ENCODE data around the gene NUBP1.
A peak's percentile ranks its signal among the peaks of the same experiment; 100 is the strongest.
"Not testable (repeated sequence)": the region's sequence is repeated elsewhere in the genome, so short reads cannot be mapped to it uniquely, and the experiment has no call there.

Gene NUBP1

DNA sequence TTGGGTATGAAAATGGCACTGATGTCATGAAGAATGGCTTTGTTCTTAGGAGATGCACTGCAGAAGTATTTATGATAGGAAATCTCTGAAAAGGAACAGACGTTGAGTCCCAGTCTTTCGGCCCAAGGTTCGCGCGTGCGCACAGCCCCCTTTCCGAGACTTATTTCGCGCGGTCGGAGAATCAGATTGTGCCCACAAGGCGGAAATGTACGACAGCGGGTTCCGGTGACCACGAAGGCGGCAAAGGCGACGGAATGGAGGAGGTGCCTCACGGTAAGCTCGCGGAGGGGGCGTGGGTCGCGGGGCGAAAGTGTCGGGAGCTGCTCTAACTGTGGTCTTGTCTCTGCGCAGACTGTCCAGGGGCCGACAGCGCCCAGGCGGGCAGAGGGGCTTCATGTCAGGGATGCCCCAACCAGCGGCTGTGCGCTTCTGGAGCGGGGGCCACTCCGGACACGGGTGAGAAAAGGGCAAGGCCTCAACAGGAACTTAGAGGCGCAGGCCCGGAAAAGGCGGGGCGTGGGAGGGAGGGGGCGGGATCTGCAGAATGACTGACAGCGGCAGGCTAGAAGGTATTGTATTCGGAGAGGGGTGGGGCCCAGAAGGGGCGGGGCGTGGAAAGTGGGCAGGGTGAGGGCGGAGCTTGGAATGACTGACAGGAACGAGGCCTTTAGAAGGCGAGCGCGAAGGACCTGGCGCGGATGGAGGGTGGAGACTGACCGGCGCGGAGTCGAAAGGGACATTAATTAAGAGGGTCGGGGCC lies at the start of gene NUBP1:
NUBP1 (plus strand) TSS at position 233 of the 760 bp plus-strand sequence; CDS start at position 255, 22 bp downstream.
- peak; percentile 95 to 99 for DNase-seq (ENCODE audit: extremely low read depth in 1 of 2, low read depth in 1 of 2)

DNA sequence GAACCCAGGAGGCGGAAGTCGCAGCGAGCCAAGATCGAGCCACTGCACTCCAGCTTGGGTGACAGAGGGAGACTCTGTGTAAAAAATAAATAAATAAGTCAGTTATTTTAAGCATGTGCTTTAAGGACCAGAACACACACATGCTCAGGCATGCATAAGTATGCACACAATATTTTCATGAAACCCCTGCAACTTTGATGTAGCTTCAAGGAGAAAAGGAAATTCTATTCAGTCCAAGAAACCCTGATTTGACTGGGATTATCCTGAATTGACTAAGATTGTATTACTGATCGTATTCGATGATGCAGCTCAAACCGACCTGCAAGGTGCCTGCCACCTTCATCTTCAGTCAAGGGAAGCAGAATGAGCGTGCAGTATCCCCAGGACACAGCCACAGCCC lies 49.8 kb upstream of the NUBP1 start:
- no peak for DNase-seq (ENCODE audit: extremely low read depth in 1 of 2, low read depth in 1 of 2)

DNA sequence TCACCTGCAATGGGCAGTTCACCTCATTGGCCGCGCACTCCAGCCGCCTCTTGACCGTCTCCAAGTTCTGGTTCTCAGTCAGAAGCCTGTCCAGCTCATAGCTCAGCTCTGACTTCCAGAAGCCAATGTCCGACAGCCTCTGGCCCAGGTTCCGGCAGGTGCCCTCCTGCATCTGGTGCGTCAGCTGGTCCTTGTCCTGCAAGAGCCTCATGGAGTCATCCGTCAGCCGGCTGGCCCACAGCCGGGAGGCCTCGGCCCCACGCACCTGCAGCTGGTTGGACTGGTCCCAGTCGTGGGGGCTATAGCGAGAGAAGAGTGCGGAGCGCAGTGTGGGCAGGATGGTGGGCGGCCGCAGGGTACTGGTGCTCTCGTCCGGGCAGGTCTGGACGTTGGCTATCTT lies 49.3 kb upstream of the NUBP1 start:
- DNase-seq (ENCODE audit: extremely low read depth in 1 of 2, low read depth in 1 of 2): no peak

DNA sequence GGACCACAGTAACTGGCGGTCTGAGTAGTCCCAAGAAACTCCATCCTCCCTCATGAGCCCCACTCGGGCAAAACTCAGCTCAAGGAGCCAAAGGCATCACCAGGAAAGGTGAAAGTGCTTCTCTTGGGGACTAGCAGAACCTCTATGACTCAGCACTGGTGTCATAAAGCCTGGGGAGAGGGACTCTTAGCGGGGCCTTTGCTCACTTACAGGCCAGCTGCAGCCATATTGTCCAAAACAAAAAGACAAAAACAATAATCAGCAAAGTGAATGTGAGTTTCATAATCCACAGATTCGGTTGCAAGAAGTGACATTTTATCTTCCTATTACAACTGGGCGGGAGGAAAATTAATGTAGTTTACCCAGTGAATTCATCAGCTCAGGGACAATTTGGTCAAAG lies 48.8 kb upstream of the NUBP1 start, which contains the start of gene TEKT5:
TEKT5 (minus strand) TSS at position 101 of the 400 bp plus-strand sequence; CDS start at position 44, 57 bp downstream.
- DNase-seq (ENCODE audit: extremely low read depth in 1 of 2, low read depth in 1 of 2): no peak

DNA sequence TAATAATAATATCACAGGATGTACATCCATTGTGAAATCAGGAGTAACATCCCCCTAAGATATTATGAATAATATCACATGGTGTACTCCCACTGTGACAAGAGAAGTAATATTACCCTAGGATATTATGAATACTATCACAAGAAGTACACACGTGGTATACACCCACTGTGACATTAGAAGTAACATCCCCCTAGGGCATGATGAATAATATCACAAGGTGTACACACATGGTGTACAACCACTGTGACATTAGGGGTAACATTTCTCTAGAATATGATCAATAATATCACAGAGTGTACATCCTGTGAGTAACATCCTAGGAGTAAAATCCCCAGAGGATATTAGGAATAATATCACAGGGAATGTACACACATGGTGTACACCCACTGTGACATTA lies 43.9 kb upstream of the NUBP1 start:
- no peak for DNase-seq (ENCODE audit: extremely low read depth in 1 of 2, low read depth in 1 of 2)

DNA sequence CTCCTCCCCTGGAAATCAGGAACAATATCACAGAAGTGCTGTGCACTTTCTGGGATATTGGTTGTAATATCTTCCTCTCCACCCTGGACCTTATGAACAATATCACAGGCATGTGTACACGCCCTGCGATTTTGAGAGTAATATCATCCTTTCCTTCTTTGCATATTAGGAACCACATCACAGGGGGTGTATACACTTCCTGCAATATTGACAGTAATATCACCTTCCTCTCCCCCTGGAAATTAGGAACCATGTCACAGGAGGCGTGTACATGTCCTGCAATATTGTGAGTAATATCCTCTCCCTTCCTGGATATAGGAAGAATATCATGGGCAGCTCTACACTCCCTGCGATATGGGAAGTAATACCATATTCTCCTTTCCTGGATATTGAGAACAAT lies 34.7 kb upstream of the NUBP1 start:
- no peak for DNase-seq (ENCODE audit: extremely low read depth in 1 of 2, low read depth in 1 of 2)

DNA sequence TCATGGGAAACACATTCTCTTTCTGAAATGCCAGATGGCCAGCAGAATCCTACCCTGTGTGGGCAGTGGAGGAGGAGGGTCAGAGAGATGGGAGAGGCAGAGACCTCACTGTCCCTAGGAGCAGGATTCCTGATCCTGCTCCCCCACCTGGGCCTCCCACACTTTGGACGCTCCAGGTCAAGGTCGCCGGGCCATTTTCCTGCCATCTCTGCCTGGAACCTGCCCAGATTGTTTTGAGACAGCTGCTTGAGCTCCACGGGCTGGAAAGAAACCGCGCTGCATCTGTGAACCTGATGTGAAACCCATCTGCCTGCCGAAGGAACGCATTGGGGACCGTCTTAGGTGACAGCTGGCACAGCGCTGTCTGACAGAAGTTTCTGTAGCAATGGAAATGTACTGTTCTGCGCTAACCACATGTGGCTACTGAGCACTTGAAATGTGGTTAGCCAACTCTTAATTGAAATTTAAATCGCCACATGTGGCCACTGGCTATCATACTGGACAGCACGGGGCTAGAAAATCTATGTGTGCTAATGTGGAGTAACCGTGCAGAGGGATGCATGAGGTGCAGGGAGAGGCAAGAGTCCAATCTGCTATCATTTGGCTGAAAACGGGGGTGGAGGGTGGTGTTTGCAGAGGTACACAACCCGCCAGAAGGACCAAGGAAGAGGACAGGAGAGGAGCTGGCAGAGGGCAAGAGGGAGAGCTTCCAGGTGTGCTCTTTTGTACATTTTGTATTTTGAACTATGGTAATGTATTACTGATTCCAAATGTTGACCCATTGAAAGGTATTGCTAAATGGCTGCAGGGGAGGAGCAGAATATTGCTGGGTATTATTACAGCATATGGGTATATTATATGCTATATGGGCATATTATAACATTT lies 15.4 kb upstream of the NUBP1 start:
- DNase-seq (ENCODE audit: extremely low read depth in 1 of 2, low read depth in 1 of 2): no peak

DNA sequence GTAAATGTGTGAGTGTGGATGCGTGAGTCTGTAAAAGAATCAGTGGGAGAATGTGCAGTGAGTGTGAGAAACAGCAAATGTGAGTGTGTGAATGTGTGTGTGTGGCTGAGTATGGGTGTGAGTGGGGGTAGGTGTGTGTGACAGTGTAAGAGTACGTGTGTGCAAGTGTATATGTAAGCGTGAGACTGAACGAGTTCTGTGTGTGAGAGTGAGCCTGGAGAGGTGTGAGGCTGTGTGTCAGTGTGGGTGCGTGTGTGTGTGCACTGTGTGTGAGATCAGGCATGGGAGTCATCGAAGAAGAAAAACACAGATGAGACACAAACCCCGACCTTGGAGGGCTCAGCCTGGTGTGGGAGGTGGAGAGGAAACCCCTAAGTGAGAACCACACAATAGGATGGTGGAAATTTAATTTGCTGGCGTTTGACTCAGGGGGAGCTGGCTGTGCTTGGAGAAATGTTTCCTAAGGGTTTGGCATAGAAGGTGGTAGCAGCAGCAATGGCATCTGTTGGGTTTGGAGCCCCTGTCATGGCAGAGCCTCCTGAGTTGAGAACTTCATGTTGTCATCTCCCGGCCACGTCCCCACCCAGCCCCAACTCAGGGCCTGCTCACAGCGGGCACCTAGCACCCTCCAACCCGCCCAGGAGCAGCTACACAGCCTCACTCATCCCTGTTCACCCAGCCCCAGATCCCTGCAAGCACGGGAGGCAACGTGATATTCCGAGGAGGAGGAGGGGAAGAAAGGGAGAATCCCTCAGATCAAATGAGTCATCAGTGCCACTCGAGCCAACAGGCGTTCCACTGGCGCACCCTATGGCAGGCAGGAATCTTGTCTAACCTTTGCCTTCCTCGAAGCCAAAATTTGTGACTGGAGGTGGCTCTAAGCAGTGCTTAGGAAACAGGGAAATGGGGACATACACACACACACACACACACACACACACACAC lies 14.3 kb upstream of the NUBP1 start:
- DNase-seq (ENCODE audit: extremely low read depth in 1 of 2, low read depth in 1 of 2): no peak

DNA sequence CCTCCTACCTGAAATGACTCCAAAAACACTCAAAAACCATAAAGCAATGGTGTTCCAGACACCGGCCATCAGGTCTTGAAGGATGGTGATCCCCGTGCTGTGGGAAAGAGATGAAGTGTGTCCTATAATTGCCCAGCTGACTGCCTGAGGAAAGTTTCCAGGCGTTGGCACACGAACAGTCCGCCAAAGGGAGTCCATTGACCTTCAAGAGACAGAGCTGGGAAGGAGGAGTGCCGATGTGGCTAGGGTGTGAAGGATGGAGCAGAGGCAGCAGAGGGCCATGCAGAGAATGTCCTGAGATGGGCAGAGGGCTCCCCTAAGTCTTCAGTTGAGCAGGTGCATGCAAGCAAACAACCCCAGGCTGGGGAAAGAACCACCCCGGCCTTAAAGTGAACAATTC lies 11.9 kb upstream of the NUBP1 start:
- DNase-seq (ENCODE audit: extremely low read depth in 1 of 2, low read depth in 1 of 2): no peak

DNA sequence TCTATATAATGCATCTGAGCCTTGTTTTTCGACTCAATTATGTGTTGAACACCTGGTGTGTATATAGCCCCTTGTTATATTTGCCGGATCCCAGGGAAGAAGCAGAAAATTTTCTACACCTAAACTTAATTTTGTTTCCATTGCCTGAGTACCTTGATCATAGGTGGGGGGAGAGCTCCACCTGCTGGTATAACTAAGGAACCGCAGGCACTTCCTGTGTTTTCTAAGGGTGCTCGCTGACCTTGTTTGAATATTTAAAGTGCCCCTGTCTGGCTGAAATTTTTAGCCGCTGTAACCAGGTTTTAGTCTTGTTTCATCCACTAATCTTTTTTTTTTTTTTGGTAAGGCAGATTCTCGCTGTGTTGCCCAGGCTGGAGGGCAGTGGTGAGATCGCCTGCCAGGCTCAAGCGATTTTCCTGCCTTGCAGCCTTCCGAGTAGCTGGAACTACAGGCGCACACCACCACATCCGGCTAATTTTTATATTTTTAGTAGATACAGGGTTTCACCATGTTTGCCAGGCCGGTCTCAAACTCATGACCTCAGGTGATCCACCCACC lies 6.5 kb upstream of the NUBP1 start:
- DNase-seq (ENCODE audit: extremely low read depth in 1 of 2, low read depth in 1 of 2): peak; percentile 32 to 40

DNA sequence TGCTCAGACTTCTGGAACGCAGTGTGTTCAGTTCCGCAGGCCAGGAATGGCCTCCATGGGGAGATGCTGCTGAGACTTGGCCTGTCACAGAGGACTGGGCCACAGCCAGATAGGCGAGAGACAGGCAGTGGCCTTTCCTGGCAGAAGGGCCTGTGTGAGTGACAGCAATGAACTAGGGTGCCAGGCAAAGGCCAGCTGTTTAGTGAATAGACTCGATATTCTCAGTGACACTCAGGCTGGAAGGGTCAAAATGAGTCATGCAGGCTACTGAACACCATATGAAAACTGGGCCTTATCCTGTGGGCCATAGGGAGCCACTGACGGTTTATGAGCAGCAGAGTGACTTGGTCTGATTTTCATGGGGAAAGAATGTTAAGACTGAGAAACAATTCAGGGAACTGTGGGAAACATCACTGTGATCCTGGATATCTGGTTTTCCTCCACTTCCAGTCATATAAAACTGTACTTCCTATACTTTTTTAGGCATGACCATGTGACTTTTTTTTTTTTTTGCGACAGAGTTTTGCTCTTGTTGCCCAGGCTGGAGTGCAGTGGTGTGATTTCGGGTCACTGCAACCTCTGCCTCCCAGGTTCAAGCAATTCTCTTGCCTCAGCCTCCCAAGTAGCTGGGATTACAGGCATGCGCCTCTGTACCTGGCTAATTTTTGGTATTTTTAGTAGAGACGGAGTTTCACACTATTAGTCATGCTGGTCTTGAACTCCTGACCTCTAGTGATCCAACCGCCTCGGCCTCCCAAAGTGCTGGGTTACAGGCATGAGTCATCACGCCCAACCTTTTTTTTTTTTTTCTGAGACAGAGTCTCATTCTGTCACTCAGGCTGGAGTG lies 5.2 kb upstream of the NUBP1 start:
- DNase-seq (ENCODE audit: extremely low read depth in 1 of 2, low read depth in 1 of 2): no peak

DNA sequence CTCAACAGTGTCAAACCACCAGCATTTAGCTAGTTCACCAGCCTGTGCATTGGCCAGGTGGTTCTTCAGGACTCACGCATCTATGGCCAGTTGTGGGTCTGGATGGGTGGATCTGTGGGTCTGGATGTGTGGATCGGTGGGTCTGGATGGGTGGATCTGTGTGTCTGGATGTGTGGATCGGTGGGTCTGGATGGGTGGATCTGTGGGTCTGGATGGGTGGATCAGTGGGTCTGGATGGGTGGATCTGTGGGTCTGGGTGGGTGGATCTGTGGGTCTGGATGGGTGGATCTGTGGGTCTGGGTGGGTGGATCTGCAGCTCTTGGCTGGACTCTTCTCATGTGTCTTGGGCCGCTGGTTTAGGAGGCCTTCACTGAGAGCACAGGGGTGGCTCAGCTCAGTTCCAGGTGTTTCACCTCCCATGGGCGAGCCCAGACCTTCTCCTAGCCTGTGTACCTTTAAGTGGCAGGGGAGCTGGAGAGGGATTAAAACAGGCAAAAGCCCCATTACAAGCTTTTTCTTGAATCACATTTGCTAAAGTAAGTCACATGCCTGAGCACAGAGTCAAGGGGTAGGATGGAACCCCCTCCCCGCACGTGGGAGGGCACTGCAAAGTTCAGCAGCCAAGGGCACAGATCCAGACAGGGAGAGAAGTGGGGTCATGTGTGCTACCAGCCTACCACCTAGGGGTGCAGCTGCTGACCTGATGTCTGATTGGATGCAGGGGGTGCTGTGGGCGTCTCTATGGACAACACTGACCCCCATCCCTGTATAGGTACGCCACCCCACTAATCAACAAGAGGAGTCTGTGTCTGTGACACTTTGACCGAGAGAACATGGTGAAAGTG lies 3.4 kb upstream of the NUBP1 start:
- DNase-seq (ENCODE audit: extremely low read depth in 1 of 2, low read depth in 1 of 2): no peak

DNA sequence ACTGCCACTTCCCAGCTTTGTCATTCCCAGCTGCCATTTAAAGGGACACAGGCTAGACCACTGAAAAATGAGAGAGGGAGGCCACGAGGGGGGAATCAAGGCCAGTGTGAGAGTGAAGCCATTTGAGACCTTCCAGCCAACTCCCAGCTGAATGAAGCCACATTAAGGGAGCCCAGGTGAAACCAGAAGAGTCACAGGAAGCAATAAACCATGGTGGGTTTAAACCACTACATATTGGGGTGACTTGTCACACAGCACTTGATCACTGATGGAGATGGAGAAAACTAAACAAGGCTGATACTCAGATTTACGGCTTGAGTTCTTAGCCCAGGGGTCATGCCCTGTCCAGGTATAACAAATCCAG lies 2.8 kb upstream of the NUBP1 start:
- DNase-seq (ENCODE audit: extremely low read depth in 1 of 2, low read depth in 1 of 2): no peak

DNA sequence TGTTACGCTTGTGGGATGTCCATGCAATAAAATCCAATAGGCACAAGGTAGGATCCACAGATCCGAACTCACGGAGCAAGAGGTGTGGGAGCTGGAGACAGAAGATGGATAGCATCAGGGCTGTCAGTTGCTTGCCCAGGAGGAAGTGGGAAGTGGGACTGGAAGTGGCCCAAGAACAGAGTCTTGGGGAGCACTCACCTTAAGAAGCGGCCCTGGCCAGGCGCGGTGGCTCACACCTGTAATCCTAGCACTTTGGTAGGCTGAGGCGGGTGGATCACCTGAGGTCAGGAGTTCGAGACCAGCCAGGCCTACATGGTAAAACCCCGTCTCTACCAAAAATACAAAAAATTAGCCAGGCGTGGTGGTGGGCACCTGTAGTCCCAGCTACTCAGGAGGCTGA lies 2.4 kb upstream of the NUBP1 start:
- not testable (repeated sequence) for DNase-seq (ENCODE audit: extremely low read depth in 1 of 2, low read depth in 1 of 2)

DNA sequence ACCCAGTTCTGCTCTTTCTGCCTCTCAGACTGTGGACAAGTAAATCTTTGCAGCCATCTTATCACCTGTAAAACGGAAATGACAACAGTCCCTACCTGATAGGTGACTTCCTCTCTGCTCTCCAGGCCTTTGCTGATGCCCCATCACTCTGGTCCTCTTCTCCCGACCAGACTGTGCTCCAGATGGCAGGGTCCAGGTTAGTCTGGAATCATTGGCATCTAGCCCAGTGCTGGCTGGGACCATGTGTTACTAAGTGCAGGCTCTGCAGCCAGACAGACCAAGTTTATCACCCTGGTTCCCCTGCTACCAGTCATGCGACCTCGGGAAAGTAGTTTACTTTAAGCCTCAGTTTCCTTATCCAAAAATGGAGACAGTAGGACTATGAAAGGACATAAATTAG lies 1.8 kb upstream of the NUBP1 start:
- no peak for DNase-seq (ENCODE audit: extremely low read depth in 1 of 2, low read depth in 1 of 2)

DNA sequence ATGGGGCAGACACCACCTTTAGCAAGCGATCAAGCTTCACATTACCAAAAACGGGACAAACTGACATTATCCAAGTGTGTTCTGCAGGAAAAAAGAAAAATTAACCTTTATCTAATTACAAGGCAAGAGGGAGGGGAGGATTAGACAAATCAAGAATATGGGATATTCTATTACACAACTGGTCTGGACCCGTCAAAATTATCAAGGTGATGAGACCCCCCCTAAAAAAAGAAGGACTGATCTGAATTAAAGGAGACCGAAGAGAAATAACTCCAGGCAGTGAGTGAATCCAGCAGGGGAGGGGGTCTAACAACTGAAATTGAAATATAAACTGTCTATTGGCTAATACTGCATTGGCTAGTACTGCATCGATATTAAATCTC lies 424 bp upstream of the NUBP1 start:
- no peak for DNase-seq (ENCODE audit: extremely low read depth in 1 of 2, low read depth in 1 of 2)

DNA sequence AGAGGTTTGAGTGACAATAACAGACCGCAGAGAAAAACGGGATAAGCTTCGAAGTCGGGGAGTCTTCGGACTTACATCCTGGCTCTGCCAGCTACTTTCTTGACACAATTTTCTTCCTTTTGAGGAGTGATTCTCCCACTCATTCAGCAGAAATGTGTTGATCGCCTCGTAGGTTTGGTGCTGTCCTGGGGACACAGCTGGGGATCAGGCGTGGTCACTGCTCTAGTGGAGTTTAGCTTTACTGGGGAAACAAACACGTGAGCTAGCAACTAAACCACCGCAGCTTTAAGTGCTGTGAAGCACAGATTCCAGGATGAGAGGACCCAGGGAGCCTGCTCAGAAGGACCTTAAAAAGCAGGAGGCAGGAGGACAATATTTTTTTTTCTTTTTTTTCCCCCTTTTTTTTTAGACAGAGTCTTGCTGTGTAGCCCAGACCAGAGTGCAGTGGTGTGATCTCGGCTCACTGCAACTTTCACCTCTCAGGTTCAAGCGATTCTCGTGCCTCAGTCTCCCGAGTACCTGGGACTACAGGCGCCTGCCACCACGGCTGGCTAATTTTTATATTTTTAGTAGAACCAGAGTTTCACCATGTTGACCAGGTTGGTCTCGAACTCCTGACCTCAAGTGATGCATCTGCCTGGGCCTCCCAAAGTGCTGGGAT lies 858 bp downstream of the NUBP1 start:
- DNase-seq (ENCODE audit: extremely low read depth in 1 of 2, low read depth in 1 of 2): no peak

DNA sequence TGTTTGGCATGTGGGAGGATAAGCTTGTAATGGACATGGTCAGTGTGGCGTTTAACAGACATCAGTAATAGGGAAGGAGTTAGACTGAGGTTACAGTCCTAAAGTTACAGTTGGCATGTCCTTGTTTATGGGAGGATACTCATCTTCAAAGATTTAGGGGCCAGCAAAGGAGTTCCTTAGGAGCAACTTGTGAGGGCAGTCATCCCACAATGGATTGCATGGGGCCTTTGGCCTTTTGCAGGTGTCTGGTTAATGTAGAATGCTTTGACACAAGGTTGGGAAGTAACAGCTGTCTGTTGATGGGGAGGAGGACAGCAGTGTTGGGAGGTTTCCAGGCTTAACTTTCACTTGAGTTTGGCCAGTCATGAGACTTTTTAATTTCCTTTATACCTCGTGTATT lies 2.2 kb downstream of the NUBP1 start:
- DNase-seq (ENCODE audit: extremely low read depth in 1 of 2, low read depth in 1 of 2): no peak

Data from activated CD8-positive, alpha-beta memory T cell treated with anti-CD3 and anti-CD28 coated beads for 1 hour (primary cell).